ENCODE measurements around the gene PDE4D. TPM values are rescaled to one million over a fixed set of nuclear protein-coding genes. Genes with fewer than 3 reads are reported as not detected.

PDE4D gene
- total RNA-seq, 1 donor from 2014 or later = 13.2 TPM

DNA sequence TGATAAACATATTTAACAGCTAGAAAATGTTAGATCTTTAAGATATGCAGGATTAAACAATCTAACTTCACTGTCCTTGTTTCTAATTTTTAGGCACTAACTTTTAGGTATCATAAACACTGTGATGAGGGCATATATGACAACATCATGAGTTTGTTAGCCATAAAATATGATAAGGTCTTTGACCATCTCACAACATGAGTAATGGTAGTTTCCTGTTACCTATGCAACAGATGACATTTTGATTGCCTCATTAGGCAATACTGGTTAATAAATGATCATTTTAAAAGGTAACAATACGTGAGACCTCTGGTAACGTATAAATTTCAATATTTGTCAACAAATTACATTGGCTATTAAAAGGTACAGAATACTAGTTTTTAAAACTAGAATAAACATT, 613.5 kb downstream of the PDE4D start:
- peaks cover 4% of the 10 kb centered on the region for H3K9me3 Mint-ChIP-seq (ENCODE audit: unreplicated experiment)
- no peaks in the 10 kb centered on the region for H3K27me3 Mint-ChIP-seq (ENCODE audit: unreplicated experiment)
- TF ChIP-seq, protein P1, sequence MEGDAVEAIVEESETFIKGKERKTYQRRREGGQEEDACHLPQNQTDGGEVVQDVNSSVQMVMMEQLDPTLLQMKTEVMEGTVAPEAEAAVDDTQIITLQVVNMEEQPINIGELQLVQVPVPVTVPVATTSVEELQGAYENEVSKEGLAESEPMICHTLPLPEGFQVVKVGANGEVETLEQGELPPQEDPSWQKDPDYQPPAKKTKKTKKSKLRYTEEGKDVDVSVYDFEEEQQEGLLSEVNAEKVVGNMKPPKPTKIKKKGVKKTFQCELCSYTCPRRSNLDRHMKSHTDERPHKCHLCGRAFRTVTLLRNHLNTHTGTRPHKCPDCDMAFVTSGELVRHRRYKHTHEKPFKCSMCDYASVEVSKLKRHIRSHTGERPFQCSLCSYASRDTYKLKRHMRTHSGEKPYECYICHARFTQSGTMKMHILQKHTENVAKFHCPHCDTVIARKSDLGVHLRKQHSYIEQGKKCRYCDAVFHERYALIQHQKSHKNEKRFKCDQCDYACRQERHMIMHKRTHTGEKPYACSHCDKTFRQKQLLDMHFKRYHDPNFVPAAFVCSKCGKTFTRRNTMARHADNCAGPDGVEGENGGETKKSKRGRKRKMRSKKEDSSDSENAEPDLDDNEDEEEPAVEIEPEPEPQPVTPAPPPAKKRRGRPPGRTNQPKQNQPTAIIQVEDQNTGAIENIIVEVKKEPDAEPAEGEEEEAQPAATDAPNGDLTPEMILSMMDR (IDR thresholded peaks at IDR 0.05; ENCODE audit: partially characterized antibody, unreplicated experiment) = no peak
- H3K36me3 Mint-ChIP-seq (ENCODE audit: unreplicated experiment) = no peaks in the 10 kb centered on the region
- no peak overlapping the region for H3K27ac Mint-ChIP-seq (ENCODE audit: unreplicated experiment)
- no peak for DNase-seq
- no peak overlapping the region for H3K4me3 Mint-ChIP-seq (ENCODE audit: unreplicated experiment)
- peaks cover 9% of the 10 kb centered on the region for H3K4me1 Mint-ChIP-seq (ENCODE audit: low read depth, unreplicated experiment)

DNA sequence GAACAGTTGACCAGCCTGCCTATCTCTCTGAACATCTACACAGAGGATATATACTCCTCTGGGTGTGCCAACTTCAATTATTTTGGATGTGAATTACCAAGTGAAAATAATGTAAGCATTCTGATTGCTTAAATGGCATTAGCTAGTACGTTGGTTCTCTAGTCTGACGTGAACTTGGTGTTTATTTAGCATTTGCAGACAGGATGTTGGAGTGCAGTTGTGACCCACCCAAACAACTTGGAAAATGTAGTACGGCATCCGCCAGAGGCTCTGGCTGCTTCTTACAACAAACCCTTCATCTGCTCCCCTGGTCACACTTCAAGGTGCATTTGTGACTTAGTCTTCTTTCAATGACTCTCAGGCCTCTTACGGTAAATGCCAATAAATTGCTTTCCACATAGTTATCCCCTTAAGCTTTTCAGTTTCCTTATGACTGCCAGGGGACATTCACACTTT, 616.6 kb downstream of the PDE4D start:
- no peak for DNase-seq
- TF ChIP-seq, protein P1 (IDR thresholded peaks at IDR 0.05; ENCODE audit: partially characterized antibody, unreplicated experiment) = no peak
- Mint-ChIP-seq H3K4me3 (ENCODE audit: unreplicated experiment) (no peak overlapping the region), H3K27me3 (ENCODE audit: unreplicated experiment) (peaks cover 1% of the 10 kb centered on the region), H3K36me3 (ENCODE audit: unreplicated experiment) (no peaks in the 10 kb centered on the region), H3K9me3 (ENCODE audit: unreplicated experiment) (peaks cover 2% of the 10 kb centered on the region), H3K27ac (ENCODE audit: unreplicated experiment) (no peak overlapping the region), H3K4me1 (ENCODE audit: low read depth, unreplicated experiment) (peaks cover 9% of the 10 kb centered on the region)

DNA sequence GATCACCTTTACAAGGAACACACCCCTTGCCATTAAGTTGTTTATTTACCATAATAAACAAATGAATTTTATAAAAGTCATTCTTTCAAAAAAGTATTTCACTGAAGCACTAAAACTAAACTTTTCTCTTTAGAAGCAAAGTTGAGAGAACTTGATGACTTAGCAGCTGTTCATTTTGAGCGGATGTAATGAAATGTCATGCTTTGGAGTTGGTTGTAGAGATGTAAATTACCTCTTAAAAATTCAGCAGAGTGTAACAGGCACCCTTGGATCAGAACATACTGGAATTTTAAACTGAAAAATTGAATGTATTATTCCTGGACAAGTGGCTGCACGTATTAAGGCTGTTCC, 617.2 kb downstream of the PDE4D start:
- TF ChIP-seq, protein P1 (IDR thresholded peaks at IDR 0.05; ENCODE audit: partially characterized antibody, unreplicated experiment) = no peak
- H3K4me1 Mint-ChIP-seq (ENCODE audit: low read depth, unreplicated experiment) = peaks cover 9% of the 10 kb centered on the region
- H3K9me3 Mint-ChIP-seq (ENCODE audit: unreplicated experiment) = peaks cover 2% of the 10 kb centered on the region
- peaks cover 1% of the 10 kb centered on the region for H3K27me3 Mint-ChIP-seq (ENCODE audit: unreplicated experiment)
- H3K27ac Mint-ChIP-seq (ENCODE audit: unreplicated experiment) = no peak overlapping the region
- no peak for DNase-seq
- H3K36me3 Mint-ChIP-seq (ENCODE audit: unreplicated experiment) = no peaks in the 10 kb centered on the region
- no peak overlapping the region for H3K4me3 Mint-ChIP-seq (ENCODE audit: unreplicated experiment)

DNA sequence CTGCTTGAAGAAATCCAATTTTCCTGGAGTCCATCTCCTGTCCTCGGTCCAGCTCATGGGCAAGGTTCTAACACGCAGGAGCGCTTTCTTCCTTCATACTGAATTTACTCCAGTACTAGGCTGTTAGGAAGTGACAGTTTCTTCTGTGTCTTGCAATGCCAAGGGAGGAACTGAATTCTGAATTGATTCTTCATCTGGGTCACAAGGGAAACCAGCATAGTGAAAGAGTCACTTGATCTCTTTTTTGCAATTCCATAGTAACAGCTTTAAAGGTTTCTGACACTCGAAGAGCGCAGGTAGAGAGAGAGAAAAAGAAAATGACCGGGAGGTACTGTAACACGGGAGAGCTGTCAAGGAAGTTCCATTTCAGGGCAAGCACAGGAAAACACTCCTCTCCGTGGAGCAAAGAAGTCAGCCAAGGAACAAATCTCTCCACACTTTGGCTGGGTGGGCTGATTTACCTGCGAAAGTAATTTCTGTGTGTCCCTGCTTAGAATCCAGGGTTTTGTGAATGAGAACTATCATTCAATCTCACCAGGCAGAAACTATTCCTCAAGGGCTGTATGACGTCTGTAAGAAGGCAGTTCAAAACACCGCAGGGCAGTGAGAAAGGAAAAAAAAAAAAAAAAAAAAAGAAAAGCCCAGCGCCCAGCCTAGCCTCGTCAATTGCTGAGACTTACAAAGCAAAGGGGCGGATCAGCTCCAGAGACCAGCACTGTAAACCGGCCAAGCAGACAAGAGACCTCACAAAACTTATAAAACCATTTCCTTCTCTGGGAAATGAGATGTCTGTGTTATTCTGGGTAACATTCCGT, 617.8 kb downstream of the PDE4D start:
- Mint-ChIP-seq H3K9me3 (ENCODE audit: unreplicated experiment) (peaks cover 2% of the 10 kb centered on the region), H3K27me3 (ENCODE audit: unreplicated experiment) (peaks cover 1% of the 10 kb centered on the region), H3K36me3 (ENCODE audit: unreplicated experiment) (no peaks in the 10 kb centered on the region), H3K27ac (ENCODE audit: unreplicated experiment) (no peak overlapping the region), H3K4me1 (ENCODE audit: low read depth, unreplicated experiment) (peaks cover 9% of the 10 kb centered on the region), H3K4me3 (ENCODE audit: unreplicated experiment) (peak overlapping the region; percentile 83)
- DNase-seq = no peak
- TF ChIP-seq, protein P1 (IDR thresholded peaks at IDR 0.05; ENCODE audit: partially characterized antibody, unreplicated experiment) = no peak

DNA sequence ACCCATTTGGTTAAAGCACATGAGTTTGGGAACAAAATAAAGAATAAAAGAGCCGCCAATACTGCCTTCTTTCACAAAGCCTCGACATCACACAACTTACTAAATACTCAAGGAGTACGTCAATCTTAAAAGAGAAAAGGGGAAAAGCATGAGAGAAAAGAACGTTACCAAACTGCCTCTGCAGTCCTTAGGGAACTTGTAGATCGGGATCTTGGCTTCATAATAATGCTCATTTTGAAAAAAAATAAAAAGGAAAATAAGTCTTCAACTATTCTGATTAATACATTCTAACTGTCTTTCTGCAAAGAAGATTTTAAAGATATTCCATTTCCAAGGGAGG, 618.4 kb downstream of the PDE4D start:
- Mint-ChIP-seq H3K36me3 (ENCODE audit: unreplicated experiment) (no peaks in the 10 kb centered on the region), H3K4me3 (ENCODE audit: unreplicated experiment) (peak overlapping the region; percentile 83), H3K9me3 (ENCODE audit: unreplicated experiment) (peaks cover 2% of the 10 kb centered on the region), H3K4me1 (ENCODE audit: low read depth, unreplicated experiment) (peaks cover 9% of the 10 kb centered on the region), H3K27me3 (ENCODE audit: unreplicated experiment) (peaks cover 1% of the 10 kb centered on the region), H3K27ac (ENCODE audit: unreplicated experiment) (no peak overlapping the region)
- TF ChIP-seq, protein P1 (IDR thresholded peaks at IDR 0.05; ENCODE audit: partially characterized antibody, unreplicated experiment) = no peak
- no peak for DNase-seq
